A549 (cell line): ENCODE measurements around the gene SPRR2B. TPM values are rescaled to one million over a fixed set of nuclear protein-coding genes. Genes with fewer than 3 reads are reported as not detected.

Experiments used
- ATAC-seq, 2 experiments: fragments of 200-7000 bp in 1 of 2; fragments of >200 bp in 1 of 2; cut with Nextera tagmentation in 1 of 2; cut with Tn5 transposase in 1 of 2; 3 replicates each; pipeline versions ENCODE4 v1.8.0 to v1.9.1; 2018 to 2020; ENCODE audit warnings: mild to moderate bottlenecking in 1 of 2, moderate library complexity in 1 of 2
- CTCF ChIA-PET: fragments of 300-600 bp; sonication (Branson Sonifier 250); formaldehyde crosslinking; extraction: SDS; loops from one replicate; lab custom pipeline; 2021; ENCODE audit warnings: antibody characterized with exemption, inconsistent platforms; lab: Yijun Ruan, JAX
- POLR2A ChIA-PET: fragments of 350-600 bp; formaldehyde crosslinking; extraction: SDS; loops from one replicate; lab custom pipeline; 2021; ENCODE audit warnings: antibody characterized with exemption, inconsistent platforms; lab: Yijun Ruan, JAX
- DNase-seq, 2 experiments: peaks; one replicate each; pipeline versions ENCODE4 v3.0.0 to v3.0.0-alpha.2; 2011 to 2016; ENCODE audit warnings: low read depth in 1 of 2, low spot score in 1 of 2
- FAIRE-seq: peaks from 2 replicates; lab custom pipeline; 2011; peaks lifted over from hg19 to GRCh38; lab: Jason Lieb, UNC
- H3K27ac ChIP-seq, 2 experiments: fragments of >200 bp; sonication (Bioruptor Twin); formaldehyde crosslinking; 3 replicates each; pipeline ENCODE4 v1.5.1; 2016 to 2017
- H3K4me1 ChIP-seq: fragments of >200 bp; sonication (Bioruptor Twin); formaldehyde crosslinking; 3 replicates; pipeline ENCODE4 v1.6.1; 2016
- H3K4me2 ChIP-seq: fragments of >200 bp; sonication (Bioruptor Twin); formaldehyde crosslinking; 3 replicates; pipeline ENCODE4 v1.6.1; 2016
- H3K4me3 ChIP-seq: fragments of >200 bp; sonication (Bioruptor Twin); formaldehyde crosslinking; 3 replicates; pipeline ENCODE4 v1.5.1; 2016
- H3K9me3 ChIP-seq: fragments of >200 bp; sonication (Bioruptor Twin); formaldehyde crosslinking; 3 replicates; pipeline ENCODE4 v1.6.1; 2016
- BHLHE40 ChIP-seq: IDR thresholded peaks from 2 replicates; pipeline ENCODE4 v1.6.1; 2012; ENCODE audit warnings: low read depth, low read length, inconsistent platforms
- CBX2 ChIP-seq: fragments of 200-600 bp; sonication (generic); IDR thresholded peaks from 2 replicates; pipeline ENCODE4 v1.6.1; 2016; ENCODE audit warnings: low read depth, mild to moderate bottlenecking, borderline replicate concordance
- CHD4 ChIP-seq: fragments of 200-600 bp; sonication (generic); IDR thresholded peaks from 2 replicates; pipeline ENCODE4 v1.6.1; 2016; ENCODE audit warnings: antibody characterized with exemption, mild to moderate bottlenecking, borderline replicate concordance
- EHF ChIP-seq: fragments of 250-450 bp; sonication (Bioruptor Pico); IDR thresholded peaks from 2 replicates; pipeline ENCODE4 v1.5.0; 2020; ENCODE audit warnings: mild to moderate bottlenecking
- EHMT2 ChIP-seq: fragments of 200-600 bp; sonication (generic); IDR thresholded peaks from 2 replicates; pipeline ENCODE4 v1.6.1; 2016; ENCODE audit warnings: antibody characterized with exemption, low read depth, mild to moderate bottlenecking, moderate library complexity
- GATA3 ChIP-seq: IDR thresholded peaks from 2 replicates; pipeline ENCODE4 v1.6.1; 2012; ENCODE audit warnings: borderline replicate concordance
- HOXA7 ChIP-seq: fragments of 250-450 bp; sonication (Bioruptor Pico); IDR thresholded peaks from 2 replicates; pipeline ENCODE4 v1.5.0; 2020; ENCODE audit warnings: mild to moderate bottlenecking, moderate library complexity
- HOXB13 ChIP-seq: fragments of 250-450 bp; sonication (Bioruptor Pico); IDR thresholded peaks from 2 replicates; pipeline ENCODE4 v1.5.0; 2020; ENCODE audit warnings: low read depth, mild to moderate bottlenecking, moderate library complexity
- KDM1A ChIP-seq: fragments of 200-600 bp; sonication (generic); IDR thresholded peaks from 2 replicates; pipeline ENCODE4 v1.6.1; 2016; ENCODE audit warnings: low read depth, mild to moderate bottlenecking
- KDM5A ChIP-seq: fragments of 200-600 bp; sonication (generic); IDR thresholded peaks from 2 replicates; pipeline ENCODE4 v1.6.1; 2016; ENCODE audit warnings: antibody characterized with exemption, mild to moderate bottlenecking
- MAFK ChIP-seq: fragments of 450-650 bp; IDR thresholded peaks from 2 replicates; pipeline ENCODE4 v1.6.1; 2014; ENCODE audit not compliant: partially characterized antibody
- NFE2L2 ChIP-seq: fragments of 150-350 bp; conservative IDR thresholded peaks from 2 replicates; pipeline ENCODE4 v1.6.1; 2014; ENCODE audit warnings: low read length
- NPAS2 ChIP-seq: fragments of 250-450 bp; sonication (Bioruptor Pico); IDR thresholded peaks from 2 replicates; pipeline ENCODE4 v1.8.0; 2022; ENCODE audit warnings: mild to moderate bottlenecking, moderate library complexity, borderline replicate concordance
- NR3C1 ChIP-seq: fragments of >200 bp; sonication (Bioruptor Twin); formaldehyde crosslinking; IDR thresholded peaks from 3 replicates; pipeline ENCODE4 v1.6.1; 2017
- POLR2AphosphoS2 ChIP-seq: conservative IDR thresholded peaks from 2 replicates; pipeline ENCODE4 v1.6.1; 2012; ENCODE audit warnings: low read length, improper control_type of control experiment, inconsistent platforms
- RAD21 ChIP-seq, 2 experiments: fragments of >200 bp in 1 of 2; sonication (Bioruptor Twin) in 1 of 2; formaldehyde crosslinking in 1 of 2; IDR thresholded peaks in 1 of 2; conservative IDR thresholded peaks in 1 of 2; 2 replicates in 1 of 2; 3 replicates in 1 of 2; pipeline ENCODE4 v1.6.1; 2012 to 2018; ENCODE audit warnings: inconsistent platforms in 1 of 2
- RARB ChIP-seq: fragments of 250-450 bp; sonication (Bioruptor Pico); IDR thresholded peaks from 2 replicates; pipeline ENCODE4 v1.8.0; 2021; ENCODE audit warnings: mild to moderate bottlenecking, moderate library complexity
- SREBF2 ChIP-seq: fragments of 450-650 bp; IDR thresholded peaks from 2 replicates; pipeline ENCODE4 v1.6.1; 2014; ENCODE audit warnings: mild to moderate bottlenecking, moderate library complexity
- TP53 ChIP-seq: fragments of 250-450 bp; sonication (Bioruptor Pico); IDR thresholded peaks from 2 replicates; pipeline ENCODE4 v1.5.0; 2021; ENCODE audit warnings: mild to moderate bottlenecking, moderate library complexity
- ZC3H11A ChIP-seq: fragments of 450-650 bp; IDR thresholded peaks from 2 replicates; pipeline ENCODE4 v1.6.1; 2014; ENCODE audit warnings: antibody characterized with exemption, mild to moderate bottlenecking
- WGBS: methylation state at CpG from one replicate; pipeline ENCODE4 v1.1.6; 2017; ENCODE audit errors: missing lambda C conversion rate; 5-methylcytosine and 5-hydroxymethylcytosine counted together
- polyA plus RNA-seq, 4 experiments: library from polyadenylated mRNA; depleted of rRNA in 3 of 4; stranded (reverse); fragments of >200 nt; fragmentation: RNase III in 1 of 4; extraction: RNeasy Plus Mini Kit Qiagen cat#74134 plus additional on column Dnase treatment in 1 of 4; gene quantifications; 2 replicates in 3 of 4; 3 replicates in 1 of 4; pipeline ENCODE4 v1.2.3, GENCODE V29; 2011 to 2017
- TF ChIP-seq, protein P1 (sequence below): fragments of >200 bp; sonication (Bioruptor Twin); formaldehyde crosslinking; IDR thresholded peaks from 3 replicates; pipeline ENCODE4 v1.5.1; 2016
- TF ChIP-seq, protein P2 (sequence below): fragments of 450-650 bp; IDR thresholded peaks from 2 replicates; pipeline ENCODE4 v1.6.1; 2014; ENCODE audit warnings: antibody characterized with exemption

SPRR2B gene
- polyA plus RNA-seq, 2 of the 4 experiments (the other 2 are of a cell fraction): not detected

DNA sequence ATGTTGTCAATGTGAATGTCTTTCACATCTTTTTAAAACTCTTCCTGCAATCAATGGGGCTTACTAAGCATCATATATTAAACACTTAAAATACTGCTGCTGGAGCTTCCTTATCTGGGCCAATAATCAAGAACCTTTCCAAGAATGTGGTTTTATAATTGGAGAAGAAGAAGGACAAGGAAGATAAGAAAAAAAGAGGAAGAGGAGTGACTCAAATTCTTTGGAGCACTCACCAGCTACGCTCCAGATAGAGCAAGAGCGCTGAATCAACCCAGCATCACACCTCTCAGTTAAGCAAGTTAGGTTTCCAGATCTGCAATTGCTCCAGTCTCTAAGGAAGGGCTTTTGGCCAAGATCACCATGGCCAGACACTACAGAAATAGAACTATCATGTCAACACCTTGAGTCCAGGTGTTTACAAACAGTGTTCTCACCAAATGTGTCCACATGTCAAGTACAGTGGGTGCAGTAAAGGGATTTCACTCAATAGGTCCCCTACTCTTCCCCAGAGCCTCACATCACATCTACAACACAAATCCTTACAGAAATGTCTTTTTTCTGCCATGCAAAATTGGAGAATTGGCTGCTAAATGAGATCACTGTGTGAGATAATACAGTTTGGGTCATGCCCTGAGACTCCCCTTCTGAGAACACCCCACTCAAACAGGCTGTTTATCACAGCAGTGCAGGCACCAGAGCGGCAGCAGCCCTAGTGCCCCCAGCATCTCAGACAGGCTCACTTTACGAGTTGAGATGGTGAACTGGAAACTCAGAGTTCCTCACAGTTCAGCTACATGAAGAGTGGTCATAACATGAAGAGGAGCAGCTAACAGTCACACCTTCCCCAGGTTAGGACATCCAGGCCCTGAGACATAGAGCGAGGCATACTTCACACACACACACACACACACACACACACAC, 1.7 kb upstream of the SPRR2B start:
- ATAC-seq (no peak), FAIRE-seq (no peak), DNase-seq (no peak)
- H3K4me2 ChIP-seq: no peak overlapping the region
- no peak overlapping the region for H3K27ac ChIP-seq
- no peaks in the 10 kb centered on the region for H3K9me3 ChIP-seq
- CTCF ChIA-PET: no interaction called here
- POLR2A ChIA-PET: no interaction called here
- no peaks in the 10 kb centered on the region for H3K4me1 ChIP-seq
- H3K4me3 ChIP-seq: no peak overlapping the region
- WGBS: 11% methylated on average over 5 of the region's 5 CpGs
- TF ChIP-seq GATA3 (no peak), NR3C1 (no peak), NPAS2 (CRISPR knock-in tag) (no peak), KDM5A (no peak), RARB (CRISPR knock-in tag) (no peak), NFE2L2 (no peak), CBX2 (no peak)

DNA sequence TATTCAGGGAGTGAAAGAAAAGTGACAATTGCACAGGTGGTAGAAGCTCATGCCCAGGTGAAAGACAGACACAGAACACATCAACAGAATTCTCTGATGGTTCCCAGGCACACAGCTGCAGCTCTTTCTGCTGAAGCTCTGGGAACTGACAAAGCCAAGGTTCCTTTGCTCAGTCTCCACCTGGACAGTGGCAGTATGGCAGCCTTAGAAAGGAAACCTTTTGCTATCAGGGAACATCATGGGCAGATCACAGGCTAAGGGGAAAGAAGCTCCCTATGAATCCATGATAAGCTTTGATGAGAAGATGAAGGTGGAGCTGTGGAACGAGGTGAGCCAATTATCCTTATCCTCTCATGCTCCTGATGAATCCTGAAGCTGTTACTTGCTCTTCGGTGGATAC, 1.2 kb downstream of the SPRR2B start:
- WGBS: 0% methylated on average over 2 of the region's 2 CpGs
- Histone ChIP-seq H3K4me2 (no peak overlapping the region), H3K4me1 (no peaks in the 10 kb centered on the region), H3K27ac (no peak overlapping the region), H3K4me3 (no peak overlapping the region), H3K9me3 (no peaks in the 10 kb centered on the region)
- ChIA-PET CTCF (no interaction called here), POLR2A (no interaction called here)
- TF ChIP-seq POLR2AphosphoS2 (no peak), EHF (no peak), HOXB13 (CRISPR knock-in tag) (no peak), HOXA7 (no peak), RAD21 (conservative IDR thresholded peaks at IDR 0.05 in 1 of 2, IDR thresholded peaks at IDR 0.05 in 1 of 2) (no peak), GATA3 (no peak), EHMT2 (no peak), TP53 (no peak), CHD4 (no peak), SREBF2 (no peak), BHLHE40 (no peak), KDM5A (no peak), KDM1A (no peak), ZC3H11A (no peak), MAFK (no peak)
- TF ChIP-seq, protein P1, sequence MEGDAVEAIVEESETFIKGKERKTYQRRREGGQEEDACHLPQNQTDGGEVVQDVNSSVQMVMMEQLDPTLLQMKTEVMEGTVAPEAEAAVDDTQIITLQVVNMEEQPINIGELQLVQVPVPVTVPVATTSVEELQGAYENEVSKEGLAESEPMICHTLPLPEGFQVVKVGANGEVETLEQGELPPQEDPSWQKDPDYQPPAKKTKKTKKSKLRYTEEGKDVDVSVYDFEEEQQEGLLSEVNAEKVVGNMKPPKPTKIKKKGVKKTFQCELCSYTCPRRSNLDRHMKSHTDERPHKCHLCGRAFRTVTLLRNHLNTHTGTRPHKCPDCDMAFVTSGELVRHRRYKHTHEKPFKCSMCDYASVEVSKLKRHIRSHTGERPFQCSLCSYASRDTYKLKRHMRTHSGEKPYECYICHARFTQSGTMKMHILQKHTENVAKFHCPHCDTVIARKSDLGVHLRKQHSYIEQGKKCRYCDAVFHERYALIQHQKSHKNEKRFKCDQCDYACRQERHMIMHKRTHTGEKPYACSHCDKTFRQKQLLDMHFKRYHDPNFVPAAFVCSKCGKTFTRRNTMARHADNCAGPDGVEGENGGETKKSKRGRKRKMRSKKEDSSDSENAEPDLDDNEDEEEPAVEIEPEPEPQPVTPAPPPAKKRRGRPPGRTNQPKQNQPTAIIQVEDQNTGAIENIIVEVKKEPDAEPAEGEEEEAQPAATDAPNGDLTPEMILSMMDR: no peak
- TF ChIP-seq, protein P2, sequence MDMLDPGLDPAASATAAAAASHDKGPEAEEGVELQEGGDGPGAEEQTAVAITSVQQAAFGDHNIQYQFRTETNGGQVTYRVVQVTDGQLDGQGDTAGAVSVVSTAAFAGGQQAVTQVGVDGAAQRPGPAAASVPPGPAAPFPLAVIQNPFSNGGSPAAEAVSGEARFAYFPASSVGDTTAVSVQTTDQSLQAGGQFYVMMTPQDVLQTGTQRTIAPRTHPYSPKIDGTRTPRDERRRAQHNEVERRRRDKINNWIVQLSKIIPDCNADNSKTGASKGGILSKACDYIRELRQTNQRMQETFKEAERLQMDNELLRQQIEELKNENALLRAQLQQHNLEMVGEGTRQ: no peak
- DNase-seq: peak in 1 of 2 experiments; percentile 5
- peak; percentile 54 to 77; a peak in 4 of 6 replicates for ATAC-seq
- FAIRE-seq: no peak
